MM.1S (cell line): ENCODE measurements around the gene TTF2.

Source experiments
- CTCF ChIP-seq: fragments of 300-600 bp; sonication (generic); IDR thresholded peaks from 2 replicates; pipeline ENCODE4 v1.5.1; 2016; ENCODE audit warnings: antibody characterized with exemption, low read length, mixed read lengths
- EZH2 ChIP-seq: fragments of 300-600 bp; sonication (generic); optimal IDR thresholded peaks from 2 replicates; pipeline ENCODE3; 2017; ENCODE audit warnings: low read depth, mild to moderate bottlenecking, antibody characterized with exemption, low read length, mixed read lengths
- EZH2phosphoT487 ChIP-seq: fragments of 300-600 bp; sonication (generic); IDR thresholded peaks from 2 replicates; pipeline ENCODE4 v1.6.1; 2018; ENCODE audit warnings: antibody characterized with exemption, low read length

GRCh38 chr1:117092594-117092993 lies 32.5 kb downstream of the TTF2 start:
- no peak for TF ChIP-seq CTCF
- TF ChIP-seq EZH2phosphoT487, result no peak
- TF ChIP-seq EZH2, result no peak
